Epithelial cell of esophagus (primary cell): Measurements from ENCODE around the gene GP1BB.

Experiments
- DNase-seq: peaks from one replicate; pipeline ENCODE4 v3.0.0; 2010; ENCODE audit warnings: low read depth
- H3K4me3 ChIP-seq: 2 replicates; pipeline ENCODE4 v1.5.1; 2011; ENCODE audit warnings: mild to moderate bottlenecking, low read length, control low read depth
- CTCF ChIP-seq: IDR thresholded peaks from 2 replicates; pipeline ENCODE4 v1.5.1; 2011; ENCODE audit warnings: low read depth, mild to moderate bottlenecking, low read length, control low read depth, inconsistent platforms; ENCODE audit not compliant: insufficient read depth; ENCODE audit errors: missing control alignments

GP1BB gene

GRCh38 chr22:19705181-19705934 is 18.0 kb upstream of the GP1BB start:
- H3K4me3 ChIP-seq, result no peak overlapping the region
- no peak for TF ChIP-seq CTCF
- DNase-seq, result no peak

- TF ChIP-seq CTCF, result no peak
- no peak for DNase-seq
- H3K4me3 ChIP-seq, result no peak overlapping the region
Observed at GRCh38 chr22:19706661-19707151, 16.6 kb upstream of the GP1BB start.

GRCh38 chr22:19707347-19708290 is 15.7 kb upstream of the GP1BB start:
- no peak for DNase-seq
- TF ChIP-seq CTCF, result no peak
- H3K4me3 ChIP-seq, result no peak overlapping the region

- H3K4me3 ChIP-seq, result no peak overlapping the region
- no peak for DNase-seq
- no peak for TF ChIP-seq CTCF
Observed at GRCh38 chr22:19708321-19709011, 14.9 kb upstream of the GP1BB start.

GRCh38 chr22:19709063-19709769 is 14.1 kb upstream of the GP1BB start:
- H3K4me3 ChIP-seq, result no peak overlapping the region
- no peak for DNase-seq
- no peak for TF ChIP-seq CTCF

- no peak for TF ChIP-seq CTCF
- H3K4me3 ChIP-seq, result no peak overlapping the region
- DNase-seq, result no peak
Observed at GRCh38 chr22:19710020-19710768, 13.1 kb upstream of the GP1BB start.
